Measurements from ENCODE around the gene PPIE. TPM values are rescaled to one million over a fixed set of nuclear protein-coding genes. Genes with fewer than 3 reads are reported as not detected.
"Not testable (repeated sequence)": the region's sequence is repeated elsewhere in the genome, so short reads cannot be mapped to it uniquely, and the experiment has no call there.

The PPIE gene
- total and polyA plus RNA-seq, 4 donors: 28.4 to 55.9 (median 50.2) TPM

- 87% methylated on average over 9 of the region's 11 CpGs for WGBS (ENCODE audit: insufficient coverage)
- not testable (repeated sequence) for H3K27ac ChIP-seq (ENCODE audit: low read depth, low read length); H3K9me3 ChIP-seq (ENCODE audit: control insufficient read depth, insufficient read depth, low read length)
These were observed 36.5 kb downstream of the PPIE start for GRCh38 chr1:39775141-39775540.

GRCh38 chr1:39775676-39776399 lies 37.2 kb downstream of the PPIE start:
- H3K9me3 ChIP-seq (ENCODE audit: control insufficient read depth, insufficient read depth, low read length); DNase-seq (ENCODE audit: low read depth in 4 of 6, low spot score in 6 of 6); H3K27me3 ChIP-seq (ENCODE audit: control insufficient read depth, insufficient read depth, low read length); H3K4me1 ChIP-seq (ENCODE audit: control insufficient read depth, insufficient read depth, low read length); H3K4me3 ChIP-seq (ENCODE audit: low read depth, low read length); H3K36me3 ChIP-seq (ENCODE audit: control insufficient read depth, insufficient read depth, low read length); H3K27ac ChIP-seq (ENCODE audit: low read depth, low read length): not testable (repeated sequence)
- 90% methylated on average over 2 of the region's 20 CpGs for whole genome bisulfite sequencing (ENCODE audit: insufficient coverage)

More at GRCh38 chr1:39775141-39775540, 36.5 kb downstream of the PPIE start:
- not testable (repeated sequence) for H3K36me3 ChIP-seq (ENCODE audit: control insufficient read depth, insufficient read depth, low read length); H3K4me1 ChIP-seq (ENCODE audit: control insufficient read depth, insufficient read depth, low read length); H3K27me3 ChIP-seq (ENCODE audit: control insufficient read depth, insufficient read depth, low read length); DNase-seq (ENCODE audit: low read depth in 4 of 6, low spot score in 6 of 6); H3K4me3 ChIP-seq (ENCODE audit: low read depth, low read length)

GRCh38 chr1:39776400-39776713 lies 37.7 kb downstream of the PPIE start:
- Histone ChIP-seq H3K9me3 (ENCODE audit: control insufficient read depth, insufficient read depth, low read length) (no peaks in the 10 kb centered on the region), H3K36me3 (ENCODE audit: control insufficient read depth, insufficient read depth, low read length) (no peaks in the 10 kb centered on the region), H3K27ac (ENCODE audit: low read depth, low read length) (no peak overlapping the region), H3K4me3 (ENCODE audit: low read depth, low read length) (no peak overlapping the region), H3K27me3 (ENCODE audit: control insufficient read depth, insufficient read depth, low read length) (no peaks in the 10 kb centered on the region), H3K4me1 (ENCODE audit: control insufficient read depth, insufficient read depth, low read length) (peaks cover 5% of the 10 kb centered on the region)
- no peak for DNase-seq (ENCODE audit: low read depth in 4 of 6, low spot score in 6 of 6)
- WGBS (ENCODE audit: insufficient coverage): 60% methylated on average over 11 of the region's 12 CpGs

GRCh38 chr1:39776886-39777285 lies 38.2 kb downstream of the PPIE start:
- no peaks in the 10 kb centered on the region for H3K9me3 ChIP-seq (ENCODE audit: control insufficient read depth, insufficient read depth, low read length)
- H3K27me3 ChIP-seq (ENCODE audit: control insufficient read depth, insufficient read depth, low read length): no peaks in the 10 kb centered on the region
- no peaks in the 10 kb centered on the region for H3K36me3 ChIP-seq (ENCODE audit: control insufficient read depth, insufficient read depth, low read length)
- DNase-seq (ENCODE audit: low read depth in 4 of 6, low spot score in 6 of 6): no peak
- H3K4me3 ChIP-seq (ENCODE audit: low read depth, low read length): no peak overlapping the region
- peaks cover 5% of the 10 kb centered on the region for H3K4me1 ChIP-seq (ENCODE audit: control insufficient read depth, insufficient read depth, low read length)
- WGBS (ENCODE audit: insufficient coverage): no CpG with 5 or more reads among the region's 4 CpGs
- no peak overlapping the region for H3K27ac ChIP-seq (ENCODE audit: low read depth, low read length)

GRCh38 chr1:39777306-39777705 lies 38.6 kb downstream of the PPIE start:
- DNase-seq (ENCODE audit: low read depth in 4 of 6, low spot score in 6 of 6): peak in 1 of 6 donors; percentile 44
- 83% methylated on average over 4 of the region's 4 CpGs for WGBS (ENCODE audit: insufficient coverage)
- Histone ChIP-seq H3K36me3 (ENCODE audit: control insufficient read depth, insufficient read depth, low read length) (no peaks in the 10 kb centered on the region), H3K4me1 (ENCODE audit: control insufficient read depth, insufficient read depth, low read length) (peaks cover 5% of the 10 kb centered on the region), H3K27me3 (ENCODE audit: control insufficient read depth, insufficient read depth, low read length) (no peaks in the 10 kb centered on the region), H3K4me3 (ENCODE audit: low read depth, low read length) (no peak overlapping the region), H3K9me3 (ENCODE audit: control insufficient read depth, insufficient read depth, low read length) (no peaks in the 10 kb centered on the region), H3K27ac (ENCODE audit: low read depth, low read length) (no peak overlapping the region)

GRCh38 chr1:39777896-39778295 lies 39.2 kb downstream of the PPIE start:
- 95% methylated on average over 9 of the region's 17 CpGs for WGBS (ENCODE audit: insufficient coverage)
- H3K36me3 ChIP-seq (ENCODE audit: control insufficient read depth, insufficient read depth, low read length); DNase-seq (ENCODE audit: low read depth in 4 of 6, low spot score in 6 of 6); H3K4me1 ChIP-seq (ENCODE audit: control insufficient read depth, insufficient read depth, low read length); H3K9me3 ChIP-seq (ENCODE audit: control insufficient read depth, insufficient read depth, low read length); H3K27me3 ChIP-seq (ENCODE audit: control insufficient read depth, insufficient read depth, low read length); H3K4me3 ChIP-seq (ENCODE audit: low read depth, low read length); H3K27ac ChIP-seq (ENCODE audit: low read depth, low read length): not testable (repeated sequence)

GRCh38 chr1:39778463-39779099 lies 39.9 kb downstream of the PPIE start:
- H3K4me1 ChIP-seq (ENCODE audit: control insufficient read depth, insufficient read depth, low read length); H3K27ac ChIP-seq (ENCODE audit: low read depth, low read length); H3K36me3 ChIP-seq (ENCODE audit: control insufficient read depth, insufficient read depth, low read length); H3K27me3 ChIP-seq (ENCODE audit: control insufficient read depth, insufficient read depth, low read length); DNase-seq (ENCODE audit: low read depth in 4 of 6, low spot score in 6 of 6); H3K4me3 ChIP-seq (ENCODE audit: low read depth, low read length); H3K9me3 ChIP-seq (ENCODE audit: control insufficient read depth, insufficient read depth, low read length): not testable (repeated sequence)
- WGBS (ENCODE audit: insufficient coverage): 100% methylated on average over 2 of the region's 12 CpGs

GRCh38 chr1:39779137-39779536 lies 40.5 kb downstream of the PPIE start:
- Histone ChIP-seq H3K9me3 (ENCODE audit: control insufficient read depth, insufficient read depth, low read length) (no peaks in the 10 kb centered on the region), H3K27me3 (ENCODE audit: control insufficient read depth, insufficient read depth, low read length) (no peaks in the 10 kb centered on the region), H3K4me3 (ENCODE audit: low read depth, low read length) (no peak overlapping the region), H3K4me1 (ENCODE audit: control insufficient read depth, insufficient read depth, low read length) (peaks cover 5% of the 10 kb centered on the region), H3K36me3 (ENCODE audit: control insufficient read depth, insufficient read depth, low read length) (no peaks in the 10 kb centered on the region), H3K27ac (ENCODE audit: low read depth, low read length) (no peak overlapping the region)
- 90% methylated on average over 5 of the region's 7 CpGs for WGBS (ENCODE audit: insufficient coverage)
- no peak for DNase-seq (ENCODE audit: low read depth in 4 of 6, low spot score in 6 of 6)

GRCh38 chr1:39779821-39780220 lies 41.1 kb downstream of the PPIE start:
- no peak overlapping the region for H3K4me3 ChIP-seq (ENCODE audit: low read depth, low read length)
- H3K27ac ChIP-seq (ENCODE audit: low read depth, low read length): no peak overlapping the region
- H3K36me3 ChIP-seq (ENCODE audit: control insufficient read depth, insufficient read depth, low read length): no peaks in the 10 kb centered on the region
- H3K4me1 ChIP-seq (ENCODE audit: control insufficient read depth, insufficient read depth, low read length): peaks cover 5% of the 10 kb centered on the region
- 74% methylated on average over 5 of the region's 5 CpGs for WGBS (ENCODE audit: insufficient coverage)
- DNase-seq (ENCODE audit: low read depth in 4 of 6, low spot score in 6 of 6): no peak
- H3K27me3 ChIP-seq (ENCODE audit: control insufficient read depth, insufficient read depth, low read length): no peaks in the 10 kb centered on the region
- H3K9me3 ChIP-seq (ENCODE audit: control insufficient read depth, insufficient read depth, low read length): no peaks in the 10 kb centered on the region

GRCh38 chr1:39781349-39781715 lies 42.6 kb downstream of the PPIE start:
- no CpG with 5 or more reads among the region's 2 CpGs for WGBS (ENCODE audit: insufficient coverage)
- no peak overlapping the region for H3K4me3 ChIP-seq (ENCODE audit: low read depth, low read length)

More at GRCh38 chr1:39781349-39781715, 42.6 kb downstream of the PPIE start:
- Histone ChIP-seq H3K9me3 (ENCODE audit: control insufficient read depth, insufficient read depth, low read length) (no peaks in the 10 kb centered on the region), H3K36me3 (ENCODE audit: control insufficient read depth, insufficient read depth, low read length) (no peaks in the 10 kb centered on the region), H3K27me3 (ENCODE audit: control insufficient read depth, insufficient read depth, low read length) (no peaks in the 10 kb centered on the region), H3K27ac (ENCODE audit: low read depth, low read length) (no peak overlapping the region), H3K4me1 (ENCODE audit: control insufficient read depth, insufficient read depth, low read length) (peaks cover 17% of the 10 kb centered on the region)
- DNase-seq (ENCODE audit: low read depth in 4 of 6, low spot score in 6 of 6): no peak
